IMR-90 (cell line): ENCODE measurements around the gene TMBIM6. TPM values are rescaled to one million over a fixed set of nuclear protein-coding genes. Genes with fewer than 3 reads are reported as not detected.

ENCODE experiments used
- ATAC-seq: fragments of 200-7000 bp; cut with Tn5 transposase; 2 replicates; pipeline ENCODE4 v1.9.1; 2020; ENCODE audit warnings: low read depth, mild to moderate bottlenecking, moderate library complexity
- BruUV-seq: library from RNA; stranded (reverse); fragments of 400-500 nt; replicated peaks from 2 replicates; lab custom pipeline; 2021; lab: Mats Ljungman, UMichigan
- CTCF ChIA-PET: fragments of 300-600 bp; formaldehyde crosslinking; extraction: SDS; loops from one replicate; lab custom pipeline; 2021; ENCODE audit warnings: antibody characterized with exemption; lab: Yijun Ruan, JAX
- POLR2A ChIA-PET: fragments of 300-600 bp; sonication (Branson Sonifier 250); formaldehyde crosslinking; loops from one replicate; lab custom pipeline; 2022; ENCODE audit warnings: antibody characterized with exemption; ENCODE audit not compliant: unreplicated experiment; lab: Charles Lee
- DNase-seq: peaks from one replicate; pipeline ENCODE4 v3.0.0; 2013
- H2AFZ ChIP-seq: replicated peaks from 2 replicates; pipeline ENCODE3; 2013; ENCODE audit warnings: low read length, mild to moderate bottlenecking; ENCODE audit not compliant: poor library complexity
- H2AK5ac ChIP-seq: 2 replicates; pipeline ENCODE4 v1.6.1; 2013; ENCODE audit warnings: low read depth, low read length, inconsistent platforms
- H2AK9ac ChIP-seq: replicated peaks from 2 replicates; pipeline ENCODE3; 2013; ENCODE audit warnings: mild to moderate bottlenecking, low read depth, low read length, moderate library complexity; ENCODE audit not compliant: poor library complexity
- H2BK120ac ChIP-seq: 2 replicates; pipeline ENCODE4 v1.6.1; 2013; ENCODE audit warnings: low read depth, low read length, inconsistent platforms
- H2BK15ac ChIP-seq: 3 replicates; pipeline ENCODE4 v1.6.1; 2013; ENCODE audit warnings: low read depth, low read length, inconsistent platforms
- H2BK20ac ChIP-seq: 2 replicates; pipeline ENCODE4 v1.6.1; 2013; ENCODE audit warnings: low read depth, mild to moderate bottlenecking, inconsistent platforms, low read length, moderate library complexity
- H2BK5ac ChIP-seq: 2 replicates; pipeline ENCODE4 v1.6.1; 2013; ENCODE audit warnings: mild to moderate bottlenecking, low read depth, low read length, inconsistent platforms; ENCODE audit not compliant: poor library complexity, severe bottlenecking
- H3K14ac ChIP-seq: replicated peaks from 2 replicates; pipeline ENCODE4 v1.6.1; 2013; ENCODE audit warnings: low read depth, low read length, inconsistent platforms
- H3K18ac ChIP-seq: 2 replicates; pipeline ENCODE4 v1.6.1; 2013; ENCODE audit warnings: low read depth, low read length, control low read depth
- H3K23ac ChIP-seq: 2 replicates; pipeline ENCODE4 v1.6.1; 2013; ENCODE audit warnings: low read depth, low read length, inconsistent platforms
- H3K27ac ChIP-seq: 2 replicates; pipeline ENCODE4 v1.5.1; 2013; ENCODE audit warnings: mild to moderate bottlenecking, control low read depth, low read length; ENCODE audit not compliant: insufficient read depth
- H3K27me3 ChIP-seq: 2 replicates; pipeline ENCODE4 v1.6.1; 2013; ENCODE audit warnings: low read length; ENCODE audit not compliant: control insufficient read depth, insufficient read depth
- H3K36me3 ChIP-seq: 2 replicates; pipeline ENCODE4 v1.6.1; 2013; ENCODE audit warnings: low read length, mixed read lengths; ENCODE audit not compliant: control insufficient read depth, insufficient read depth
- H3K4ac ChIP-seq: 2 replicates; pipeline ENCODE4 v1.6.1; 2013; ENCODE audit warnings: low read depth, low read length, inconsistent platforms
- H3K4me1 ChIP-seq: 2 replicates; pipeline ENCODE4 v1.6.1; 2013; ENCODE audit warnings: low read length, mixed read lengths; ENCODE audit not compliant: control insufficient read depth, insufficient read depth
- H3K4me2 ChIP-seq: 2 replicates; pipeline ENCODE4 v1.6.1; 2013; ENCODE audit warnings: low read depth, mild to moderate bottlenecking, control low read depth, low read length, moderate library complexity
- H3K4me3 ChIP-seq: 2 replicates; pipeline ENCODE4 v1.5.1; 2013; ENCODE audit warnings: low read depth, mild to moderate bottlenecking, control low read depth, low read length, moderate library complexity; ENCODE audit not compliant: insufficient read depth
- H3K56ac ChIP-seq: 2 replicates; pipeline ENCODE4 v1.6.1; 2013; ENCODE audit warnings: low read length, inconsistent platforms; ENCODE audit not compliant: insufficient read depth; ENCODE audit errors: extremely low read depth
- H3K79me1 ChIP-seq, 2 experiments: 2 replicates each; pipeline ENCODE4 v1.6.1; 2013; ENCODE audit warnings: low read length in 2 of 2, inconsistent platforms in 1 of 2, low read depth in 1 of 2
- H3K9ac ChIP-seq: 2 replicates; pipeline ENCODE4 v1.6.1; 2013; ENCODE audit warnings: low read depth, low read length, control low read depth
- H3K9me1 ChIP-seq: 2 replicates; pipeline ENCODE4 v1.6.1; 2013; ENCODE audit warnings: low read length, inconsistent platforms; ENCODE audit not compliant: insufficient read depth
- H3K9me3 ChIP-seq: 2 replicates; pipeline ENCODE4 v1.6.1; 2013; ENCODE audit warnings: low read length; ENCODE audit not compliant: control insufficient read depth, insufficient read depth
- H4K20me1 ChIP-seq: 2 replicates; pipeline ENCODE4 v1.6.1; 2013; ENCODE audit warnings: low read length, inconsistent platforms; ENCODE audit not compliant: insufficient read depth
- H4K5ac ChIP-seq: 2 replicates; pipeline ENCODE4 v1.6.1; 2013; ENCODE audit warnings: mild to moderate bottlenecking, low read depth, low read length, control low read depth
- H4K8ac ChIP-seq, 2 experiments: 2 replicates each; pipeline ENCODE4 v1.6.1; 2013; ENCODE audit warnings: low read depth in 2 of 2, low read length in 2 of 2, control low read depth in 1 of 2, inconsistent platforms in 1 of 2
- H4K91ac ChIP-seq: 2 replicates; pipeline ENCODE4 v1.6.1; 2013; ENCODE audit warnings: low read depth, low read length, inconsistent platforms; ENCODE audit not compliant: insufficient read depth
- BHLHE40 ChIP-seq: fragments of 150-350 bp; IDR thresholded peaks from 2 replicates; pipeline ENCODE4 v1.6.1; 2016; ENCODE audit warnings: mild to moderate bottlenecking, low read depth, low read length
- CEBPB ChIP-seq: IDR thresholded peaks from 2 replicates; pipeline ENCODE4 v1.6.1; 2012; ENCODE audit warnings: low read depth, low read length, improper control_type of control experiment
- CHD1 ChIP-seq: IDR thresholded peaks from 2 replicates; pipeline ENCODE4 v1.6.1; 2012; ENCODE audit warnings: low read depth, low read length, improper control_type of control experiment
- CTCF ChIP-seq: conservative IDR thresholded peaks from 2 replicates; pipeline ENCODE4 v1.5.1; 2012; ENCODE audit warnings: mild to moderate bottlenecking, low read depth, low read length, improper control_type of control experiment
- ELK1 ChIP-seq: fragments of 150-350 bp; IDR thresholded peaks from 2 replicates; pipeline ENCODE4 v1.6.1; 2016; ENCODE audit warnings: low read depth, mild to moderate bottlenecking, low read length, moderate library complexity, borderline replicate concordance
- FOS ChIP-seq: fragments of 150-350 bp; IDR thresholded peaks from 2 replicates; pipeline ENCODE4 v1.6.1; 2016; ENCODE audit warnings: low read depth, low read length
- MAFK ChIP-seq: IDR thresholded peaks from 2 replicates; pipeline ENCODE4 v1.6.1; 2012; ENCODE audit warnings: low read depth, low read length, improper control_type of control experiment
- MXI1 ChIP-seq: IDR thresholded peaks from 2 replicates; pipeline ENCODE4 v1.6.1; 2012; ENCODE audit warnings: low read depth, mild to moderate bottlenecking, low read length, moderate library complexity, borderline replicate concordance
- NFE2L2 ChIP-seq: fragments of 150-350 bp; IDR thresholded peaks from 2 replicates; pipeline ENCODE4 v1.6.1; 2016; ENCODE audit warnings: low read depth, mild to moderate bottlenecking, low read length
- POLR2A ChIP-seq: IDR thresholded peaks from 2 replicates; pipeline ENCODE4 v1.6.1; 2012; ENCODE audit warnings: mild to moderate bottlenecking, low read depth, low read length
- RAD21 ChIP-seq: IDR thresholded peaks from 2 replicates; pipeline ENCODE4 v1.6.1; 2012; ENCODE audit warnings: low read length, improper control_type of control experiment
- RCOR1 ChIP-seq: IDR thresholded peaks from 2 replicates; pipeline ENCODE4 v1.6.1; 2012; ENCODE audit warnings: mild to moderate bottlenecking, low read length, improper control_type of control experiment; ENCODE audit not compliant: insufficient replicate concordance
- RFX5 ChIP-seq: IDR thresholded peaks from 2 replicates; pipeline ENCODE4 v1.8.0; 2012; ENCODE audit warnings: low read depth, mild to moderate bottlenecking, low read length, moderate library complexity
- SMC3 ChIP-seq: fragments of 150-350 bp; IDR thresholded peaks from 2 replicates; pipeline ENCODE4 v1.6.1; 2016; ENCODE audit warnings: low read depth, mild to moderate bottlenecking, antibody characterized with exemption, low read length, moderate library complexity
- USF2 ChIP-seq: fragments of 150-350 bp; IDR thresholded peaks from 2 replicates; pipeline ENCODE4 v1.6.1; 2017; ENCODE audit warnings: mild to moderate bottlenecking, antibody characterized with exemption, low read length, low read depth
- WGBS, 2 experiments: methylation state at CpG; one replicate each; pipeline versions ENCODE4 v1.1.5 to v1.1.7; 2013; ENCODE audit warnings: missing lambda C conversion rate in 2 of 2; ENCODE audit not compliant: insufficient read length in 1 of 2; ENCODE audit errors: extremely low coverage in 2 of 2; 5-methylcytosine and 5-hydroxymethylcytosine counted together
- dilution Hi-C: fragments of 300-500 bp; cut with HindIII; formaldehyde crosslinking; loops from one replicate; pipeline ENCODE4 v1.14.3; 2018; ENCODE audit warnings: low sequenced_read_pairs; ENCODE audit not compliant: unreplicated experiment
- in situ Hi-C: fragments of 300-500 bp; cut with MboI; formaldehyde crosslinking; loops from 3 replicates; pipeline ENCODE4 v1.14.3; 2019; ENCODE audit warnings: low sequenced_read_pairs, inconsistent platforms, mixed read lengths
- intact Hi-C: fragments of 100-400 bp; cut with micrococcal nuclease; formaldehyde crosslinking; loops from 2 replicates; pipeline ENCODE4 v1.10.0; 2022
- polyA plus RNA-seq, 3 experiments: library from polyadenylated mRNA; depleted of rRNA; stranded (reverse); fragments of >200 nt; gene quantifications; 2 replicates each; pipeline ENCODE4 v1.2.3, GENCODE V29; 2012; ENCODE audit warnings: low replicate concordance in 1 of 3
- total RNA-seq: library from RNA; depleted of rRNA; stranded (reverse); fragments of >200 nt; gene quantifications from 2 replicates; pipeline ENCODE4 v1.2.3, GENCODE V29; 2012

TMBIM6 gene
- total and polyA plus RNA-seq, 2 of the 4 experiments (the other 2 are of a cell fraction), result 255 to 285 TPM

- in situ Hi-C loops, result no loop called here
- Histone ChIP-seq H3K27me3 (no peaks in the 10 kb centered on the region), H4K8ac (no peak overlapping the region), H3K23ac (no peak overlapping the region), H3K9me1 (no peaks in the 10 kb centered on the region), H2AFZ (no peak overlapping the region), H2AK5ac (no peak overlapping the region), H3K36me3 (peaks cover 71% of the 10 kb centered on the region), H3K9me3 (no peaks in the 10 kb centered on the region), H3K4me3 (no peak overlapping the region), H3K14ac (no peak overlapping the region), H3K27ac (no peak overlapping the region), H4K5ac (no peak overlapping the region), H3K4ac (no peak overlapping the region), H3K56ac (no peak overlapping the region), H2BK120ac (no peak overlapping the region), H3K4me1 (no peaks in the 10 kb centered on the region), H4K91ac (no peak overlapping the region), H3K9ac (no peak overlapping the region), H3K18ac (no peak overlapping the region), H2AK9ac (peak overlapping the region; percentile 45), H2BK5ac (no peak overlapping the region), H3K79me1 (no peaks in the 10 kb centered on the region), H4K20me1 (peaks cover 5% of the 10 kb centered on the region; the same call in 1 of the 2 replicates), H3K4me2 (no peak overlapping the region), H2BK20ac (no peak overlapping the region), H2BK15ac (no peak overlapping the region)
- intact Hi-C loops, result no loop called here
- WGBS, 2 experiments, result 100% methylated on average over 1 of the region's 9 CpGs; no CpG with 5 or more reads in 1 of the 2 experiments
- DNase-seq (no peak), ATAC-seq (no peak)
- POLR2A ChIA-PET, result no interaction called here
- CTCF ChIA-PET, result no interaction called here
- dilution Hi-C loops, result no loop called here
- BruUV-seq, result no TSS peak
- TF ChIP-seq NFE2L2 (no peak), POLR2A (no peak), BHLHE40 (no peak), MXI1 (no peak), CTCF (no peak), RFX5 (no peak), RAD21 (no peak), CEBPB (no peak), RCOR1 (no peak), MAFK (no peak), CHD1 (no peak), SMC3 (no peak), USF2 (no peak), ELK1 (no peak), FOS (no peak)
Observed at GRCh38 chr12:49793620-49794019, 52.3 kb downstream of the TMBIM6 start.
